Nucleus accumbens (tissue), 56 donors: ENCODE results near the gene BRMS1L.
"Not testable (repeated sequence)": the region's sequence is repeated elsewhere in the genome, so short reads cannot be mapped to it uniquely, and the experiment has no call there.

Source experiments
- DNase-seq, 56 donors: peaks; one replicate each; lab custom pipeline; 2025; lab: John Stamatoyannopoulos, UW

BRMS1L gene

DNA sequence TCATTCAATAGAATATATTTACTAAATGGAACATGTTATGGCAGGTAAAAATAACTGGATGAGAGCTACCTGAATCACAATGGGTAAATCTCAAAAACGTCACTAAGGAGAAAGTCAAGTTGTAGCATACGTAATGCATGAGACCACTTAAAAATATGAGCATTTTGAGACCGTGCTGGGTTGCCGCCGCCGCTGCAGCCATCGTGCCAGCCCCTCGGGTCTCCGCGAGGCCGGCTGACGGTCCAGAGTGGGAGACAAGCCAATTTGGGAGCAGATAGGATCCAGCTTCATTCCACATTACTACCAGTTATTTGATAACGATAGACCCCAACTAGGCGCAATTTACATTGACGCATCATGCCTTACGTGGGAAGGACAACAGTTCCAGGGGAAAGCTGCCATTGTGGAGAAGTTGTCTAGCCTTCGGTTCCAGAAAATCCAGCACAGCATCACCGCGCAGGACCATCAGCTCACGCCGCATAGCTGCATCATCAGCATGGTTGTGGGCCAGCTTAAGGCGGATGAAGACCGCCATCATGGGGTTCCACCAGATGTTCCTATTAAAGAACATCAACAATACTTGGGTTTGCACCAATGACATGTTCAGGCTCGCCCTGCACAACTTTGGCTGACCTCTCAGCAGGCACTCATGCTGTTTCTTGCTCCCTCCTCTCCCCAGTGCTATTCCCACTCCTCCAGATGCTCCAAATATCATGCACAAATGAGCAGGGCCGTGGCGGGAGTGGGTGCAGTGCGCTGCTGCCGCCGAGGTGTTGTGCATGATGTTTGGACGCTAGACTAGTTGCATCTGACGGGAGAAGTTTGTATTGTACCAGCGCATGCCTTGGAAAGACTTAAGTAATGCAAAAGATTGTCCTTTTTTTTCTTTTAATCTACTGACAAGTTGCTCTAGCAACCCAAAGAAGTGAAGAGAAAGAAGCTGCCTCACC lies 6.3 kb upstream of the BRMS1L start:
- DNase-seq, result no peak

DNA sequence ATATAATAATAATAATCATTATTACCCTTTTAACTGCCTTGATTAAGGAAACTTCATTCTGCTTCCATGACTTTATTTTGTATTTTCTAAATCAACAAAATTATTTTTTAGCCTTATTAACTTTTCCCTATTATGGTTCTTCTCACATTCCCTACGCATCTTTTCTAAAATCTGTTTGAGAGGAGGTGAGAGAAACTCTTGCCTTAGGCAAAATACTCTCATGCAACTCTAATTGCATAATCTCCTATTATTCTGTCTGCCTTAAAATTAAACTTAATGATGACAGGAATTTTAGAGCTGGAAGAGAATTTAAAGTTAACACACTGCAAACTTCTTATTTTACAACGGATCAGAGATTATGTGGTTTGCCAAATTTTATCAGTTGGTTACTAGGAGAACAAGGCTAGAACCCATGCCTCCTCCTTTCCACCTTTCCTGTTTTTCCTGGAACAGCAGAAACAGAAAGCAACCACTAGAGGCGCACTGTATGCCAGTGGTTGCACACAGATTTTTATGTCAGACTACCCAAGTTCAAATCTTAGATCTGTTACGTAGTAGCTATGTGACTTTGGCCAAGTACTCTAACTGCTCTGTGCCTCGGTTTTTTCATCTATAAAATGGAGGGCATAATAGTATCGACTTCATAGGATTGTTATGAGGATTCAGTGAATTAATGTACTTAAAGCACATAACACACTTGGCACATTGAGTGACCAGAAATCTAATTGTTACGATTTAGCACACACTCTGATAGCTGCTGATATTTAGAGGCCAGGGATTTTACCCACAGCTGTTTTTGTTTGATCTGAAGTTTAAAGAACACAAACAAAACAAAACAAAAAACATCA lies 4.3 kb upstream of the BRMS1L start:
- DNase-seq, result peak in 3 of 56 donors; percentile 2 to 12 (median 6)

DNA sequence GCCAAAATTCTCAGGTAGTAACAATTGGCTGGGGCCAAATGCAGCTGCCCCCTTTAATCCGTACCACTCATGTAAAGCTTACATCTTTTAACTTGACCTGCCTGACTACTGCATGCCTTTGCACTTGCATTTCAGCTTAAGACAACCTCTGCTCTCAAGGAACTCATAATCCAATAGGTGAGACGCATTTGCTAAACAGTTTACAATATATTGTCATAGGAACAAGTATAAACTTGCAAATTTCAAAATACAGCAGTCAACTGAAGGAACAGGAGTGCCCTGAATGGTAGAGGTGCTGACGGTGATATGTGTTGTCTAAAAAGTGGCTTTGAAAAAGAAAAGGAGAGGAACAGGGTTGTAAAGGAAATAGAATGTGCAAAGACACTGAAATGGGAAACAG lies 3.6 kb upstream of the BRMS1L start:
- no peak for DNase-seq

DNA sequence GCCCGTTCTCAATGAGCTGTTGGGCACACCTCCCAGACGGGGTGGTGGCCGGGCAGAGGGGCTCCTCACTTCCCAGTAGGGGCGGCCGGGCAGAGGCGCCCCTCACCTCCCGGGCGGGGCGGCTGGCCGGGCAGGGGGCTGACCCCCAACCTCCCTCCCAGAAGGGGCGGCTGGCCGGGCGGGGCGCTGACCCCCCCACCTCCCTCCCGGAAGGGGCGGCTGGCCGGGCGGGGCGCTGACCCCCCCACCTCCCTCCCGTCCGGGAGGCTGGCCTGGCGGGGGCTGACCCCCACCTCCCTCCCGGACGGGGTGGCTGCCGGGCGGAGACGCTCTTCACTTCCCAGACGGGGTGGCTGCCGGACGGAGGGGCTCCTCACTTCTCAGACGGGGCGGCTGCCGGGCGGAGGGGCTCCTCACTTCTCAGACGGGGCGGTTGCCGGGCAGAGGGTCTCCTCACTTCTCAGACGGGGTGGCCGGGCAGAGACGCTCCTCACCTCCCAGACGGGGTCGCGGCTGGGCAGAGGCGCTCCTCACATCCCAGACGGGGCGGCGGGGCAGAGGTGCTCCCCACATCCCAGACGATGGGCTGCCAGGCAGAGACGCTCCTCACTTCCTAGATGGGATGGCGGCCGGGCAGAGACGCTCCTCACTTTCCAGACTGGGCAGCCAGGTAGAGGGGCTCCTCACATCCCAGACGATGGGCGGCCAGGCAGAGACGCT lies 1.5 kb upstream of the BRMS1L start:
- not testable (repeated sequence) for DNase-seq

DNA sequence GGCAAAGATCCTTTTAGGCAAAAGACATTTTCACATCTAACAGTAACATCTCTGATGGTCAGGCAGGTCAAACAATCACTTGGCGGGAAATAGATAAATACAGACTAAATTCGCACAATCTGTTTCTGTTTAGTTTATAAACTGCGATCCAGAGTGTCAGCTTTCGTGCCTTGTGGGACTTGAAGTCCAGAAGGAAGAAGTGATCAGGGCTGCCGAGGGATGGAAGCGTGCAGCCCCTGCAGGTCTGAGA lies 245 bp upstream of the BRMS1L start:
- DNase-seq, result no peak

DNA sequence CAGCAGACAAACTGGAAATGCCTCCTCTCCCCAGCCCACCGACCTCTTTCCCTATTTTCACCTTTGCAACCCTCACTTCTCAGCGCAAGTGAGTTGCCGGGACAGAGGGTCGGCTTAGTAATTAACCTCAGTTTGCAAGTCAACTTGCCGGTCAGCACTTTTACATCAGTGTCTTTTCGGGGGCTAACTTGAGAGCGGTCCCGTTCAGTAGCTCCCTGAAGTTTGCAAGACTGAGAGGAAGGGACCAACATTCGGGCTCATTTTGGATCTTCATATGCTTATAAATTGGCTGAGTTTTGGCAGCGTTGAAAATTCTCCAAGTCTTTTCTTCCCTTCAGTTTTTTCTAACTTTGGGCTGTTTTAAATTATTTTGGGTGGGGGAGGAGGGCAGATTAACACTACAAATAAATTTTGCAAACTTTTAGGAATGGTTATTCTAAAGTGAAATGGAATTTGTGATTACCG lies 846 bp downstream of the BRMS1L start:
- DNase-seq, result no peak

DNA sequence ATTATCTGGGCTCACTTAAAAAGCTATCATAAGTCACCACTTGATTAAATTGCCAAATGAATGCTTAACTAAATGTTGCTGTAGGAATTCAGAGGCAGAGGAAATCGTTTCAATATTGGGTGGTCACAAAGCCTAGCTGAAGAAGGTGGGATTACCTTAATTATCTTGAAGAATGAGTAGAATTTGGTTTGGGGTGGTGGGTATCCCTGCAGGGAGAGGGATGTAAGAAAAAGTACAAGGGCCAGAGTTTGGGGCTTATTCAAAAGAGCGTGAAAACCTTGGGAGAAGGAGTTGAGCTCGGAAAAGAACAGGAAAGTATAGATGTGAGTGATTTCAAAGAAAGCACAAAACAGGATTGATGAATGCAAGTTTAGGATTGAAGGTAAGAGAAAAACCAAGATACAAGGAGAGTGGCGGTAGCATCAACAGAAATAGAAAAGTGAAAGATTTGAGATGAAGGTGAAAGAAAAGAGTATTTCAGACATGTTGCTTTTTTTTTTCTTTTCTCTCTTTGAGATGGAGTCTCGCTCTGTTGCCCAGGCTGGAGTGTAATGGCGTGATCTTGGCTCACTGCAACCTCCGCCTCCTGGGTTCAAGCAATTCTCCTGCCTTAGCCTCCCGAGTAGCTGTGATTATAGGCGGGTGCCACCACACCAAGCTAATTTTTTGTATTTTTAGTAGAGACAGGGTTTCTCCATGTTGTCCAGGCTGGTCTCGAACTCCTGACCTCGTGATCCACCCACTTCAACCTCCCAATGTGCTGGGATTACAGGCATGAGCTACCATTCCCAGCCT lies 1.7 kb downstream of the BRMS1L start:
- DNase-seq, result no peak

DNA sequence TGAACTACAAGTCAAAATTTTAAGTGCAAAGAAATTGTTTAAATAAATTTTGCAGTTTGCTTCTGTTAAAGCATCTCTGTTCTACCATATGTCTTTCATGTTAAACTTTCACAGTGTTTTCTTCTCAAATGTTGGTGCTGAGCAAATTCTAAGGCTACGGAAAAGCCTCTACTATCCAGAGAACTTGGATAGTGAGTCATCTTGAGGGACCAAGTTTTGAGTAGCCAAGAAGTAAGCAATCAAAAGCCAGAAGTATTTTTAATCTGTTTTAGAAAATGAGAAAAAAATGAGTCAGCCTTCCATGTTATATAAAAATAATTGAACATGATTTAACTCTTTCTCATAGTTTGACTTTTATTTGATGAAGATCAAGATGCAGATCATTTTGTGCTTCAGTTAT lies 3.3 kb downstream of the BRMS1L start:
- no peak for DNase-seq

DNA sequence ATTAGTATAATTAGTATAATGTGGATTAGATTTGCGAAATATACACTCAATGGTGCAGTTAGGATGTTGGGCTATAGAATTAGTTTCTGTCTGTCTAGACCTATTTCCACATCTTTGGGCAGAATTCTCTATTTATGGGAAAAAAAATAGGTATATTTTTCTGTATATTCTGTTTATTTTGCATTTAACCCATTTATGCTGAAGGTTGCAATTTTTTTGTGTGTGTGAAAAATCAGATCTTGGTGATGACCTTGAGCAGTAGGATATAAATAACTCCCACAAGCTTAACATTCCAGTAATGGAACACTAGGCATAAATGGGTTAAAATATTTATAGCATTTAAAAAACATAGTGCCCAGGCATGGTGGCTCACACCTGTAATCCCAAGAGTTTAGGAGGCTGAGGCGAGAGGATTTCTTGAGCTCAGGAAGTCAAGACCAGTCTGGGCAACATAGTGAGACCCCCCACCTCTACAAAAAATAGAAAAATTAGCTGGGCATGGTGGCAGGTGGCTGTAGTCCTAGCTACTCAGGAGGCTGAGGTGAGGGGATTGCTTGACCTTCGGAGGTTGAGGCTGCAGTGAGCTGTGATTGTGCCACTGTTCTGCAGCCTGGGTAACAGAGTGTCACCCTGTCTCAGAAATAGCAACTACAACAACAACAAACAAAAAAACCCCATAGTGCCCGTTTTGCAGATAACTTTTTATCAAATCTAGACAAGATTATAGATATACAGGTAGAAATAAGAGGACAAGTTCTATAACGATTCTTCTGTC lies 9.3 kb downstream of the BRMS1L start:
- no peak for DNase-seq

DNA sequence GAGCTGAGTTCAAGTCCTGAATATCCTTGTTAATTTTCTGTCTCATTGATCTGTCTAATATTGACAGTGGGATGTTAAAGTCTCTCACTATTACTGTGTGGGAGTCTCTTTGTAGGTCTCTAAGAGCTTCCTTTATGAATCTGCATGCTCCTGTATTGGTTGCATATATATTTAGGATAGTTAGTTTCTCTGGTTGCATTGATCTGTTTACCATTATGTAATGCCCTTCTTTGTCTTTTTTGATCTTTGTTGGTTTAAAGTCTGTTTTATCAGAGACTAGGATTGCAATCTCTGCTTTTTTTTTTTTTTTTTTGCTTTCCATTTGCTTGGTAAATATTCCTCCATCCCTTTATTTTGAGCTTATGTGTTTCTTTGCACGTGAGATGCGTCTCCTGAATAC lies 15.6 kb downstream of the BRMS1L start:
- not testable (repeated sequence) for DNase-seq

DNA sequence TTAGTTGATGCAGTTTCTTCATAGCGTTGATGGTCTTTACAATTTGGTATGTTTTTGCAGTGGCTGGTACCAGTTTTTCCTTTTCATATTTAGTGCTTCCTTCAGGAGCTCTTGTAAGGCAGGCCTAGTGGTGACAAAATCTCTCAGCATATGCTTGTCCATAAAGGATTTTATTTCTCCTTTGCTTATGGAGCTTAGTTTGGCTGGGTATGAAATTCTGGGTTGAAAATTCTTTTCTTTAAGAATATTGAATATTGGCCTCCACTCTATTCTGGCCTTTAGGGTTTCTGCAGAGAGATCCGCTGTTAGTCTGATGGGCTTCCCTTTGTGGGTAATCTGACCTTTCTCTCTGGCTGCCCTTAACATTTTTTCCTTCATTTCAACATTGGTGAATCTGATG lies 16.1 kb downstream of the BRMS1L start:
- not testable (repeated sequence) for DNase-seq

DNA sequence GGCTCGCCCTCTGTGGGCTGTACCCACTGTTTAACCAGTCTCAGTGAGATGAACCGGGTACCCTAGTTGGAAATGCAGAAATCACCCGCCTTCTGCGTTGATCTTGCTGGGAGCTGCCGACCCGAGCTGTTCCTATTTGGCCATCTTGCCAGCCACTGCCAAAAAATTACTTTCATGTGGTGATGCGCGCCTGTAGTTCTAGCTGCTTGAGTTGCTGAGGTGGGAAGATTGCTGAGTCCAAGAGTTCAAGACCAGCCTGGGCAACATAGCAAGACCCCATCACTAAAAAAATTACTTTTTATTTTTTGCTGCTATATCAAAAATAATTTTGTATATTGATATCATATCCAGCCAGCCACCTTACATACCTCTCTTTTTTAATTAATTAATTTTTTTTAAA lies 18.4 kb downstream of the BRMS1L start:
- DNase-seq, result no peak

DNA sequence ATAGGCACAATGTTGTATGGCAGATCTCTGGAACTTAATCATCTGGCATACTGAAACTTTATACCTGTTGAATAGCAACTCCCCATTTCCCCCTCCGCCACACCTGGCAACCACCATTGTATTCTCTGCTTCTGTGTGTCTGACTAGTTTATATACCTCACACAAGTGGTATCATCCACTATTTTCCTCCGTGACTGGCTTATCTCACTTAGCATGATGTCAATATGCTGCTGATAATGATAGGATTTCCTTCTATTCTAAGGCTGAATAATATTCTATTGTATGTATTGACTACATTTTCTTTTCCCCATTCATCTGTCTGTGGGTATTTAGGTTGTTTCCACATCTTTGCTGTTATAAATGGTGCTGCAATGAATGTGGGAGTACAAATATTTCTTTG lies 21.5 kb downstream of the BRMS1L start:
- DNase-seq, result no peak

DNA sequence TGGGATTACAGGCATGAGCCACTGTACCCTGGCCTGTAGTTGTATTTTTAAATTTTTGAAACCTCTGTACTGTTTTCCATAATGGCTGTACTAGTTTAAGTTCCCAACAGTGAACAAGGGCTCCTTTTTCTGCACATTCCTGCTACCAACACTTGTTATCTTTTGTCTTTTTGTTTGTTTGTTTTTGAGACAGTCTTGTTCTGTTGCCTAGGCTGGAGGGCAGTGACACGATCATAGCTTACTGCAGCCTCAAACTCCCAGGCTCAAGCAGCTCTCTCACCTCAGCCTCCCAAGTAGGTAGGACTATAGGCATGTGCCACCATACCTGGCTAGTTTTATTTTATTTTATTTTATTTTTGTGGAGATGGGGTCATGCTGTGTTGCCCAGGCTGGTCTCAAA lies 23.0 kb downstream of the BRMS1L start:
- no peak for DNase-seq

DNA sequence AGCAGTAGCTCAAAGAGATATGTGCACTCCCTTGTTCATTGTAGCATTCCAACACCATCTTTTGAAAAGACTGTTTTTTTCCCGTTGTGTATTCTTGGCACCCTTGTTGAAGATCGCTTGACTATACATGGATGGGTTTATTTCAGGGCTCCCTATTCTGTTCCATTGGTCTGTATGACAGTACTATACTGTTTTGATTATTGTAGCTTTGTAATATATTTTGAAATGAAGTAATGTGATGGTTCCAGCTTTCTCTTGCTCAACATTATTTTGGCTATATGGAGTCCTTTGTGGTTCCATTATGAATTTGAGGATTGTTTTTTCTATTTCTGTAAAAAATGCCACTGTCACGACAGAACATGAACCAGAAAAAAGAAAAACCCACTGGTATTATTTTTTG lies 25.7 kb downstream of the BRMS1L start:
- no peak for DNase-seq

DNA sequence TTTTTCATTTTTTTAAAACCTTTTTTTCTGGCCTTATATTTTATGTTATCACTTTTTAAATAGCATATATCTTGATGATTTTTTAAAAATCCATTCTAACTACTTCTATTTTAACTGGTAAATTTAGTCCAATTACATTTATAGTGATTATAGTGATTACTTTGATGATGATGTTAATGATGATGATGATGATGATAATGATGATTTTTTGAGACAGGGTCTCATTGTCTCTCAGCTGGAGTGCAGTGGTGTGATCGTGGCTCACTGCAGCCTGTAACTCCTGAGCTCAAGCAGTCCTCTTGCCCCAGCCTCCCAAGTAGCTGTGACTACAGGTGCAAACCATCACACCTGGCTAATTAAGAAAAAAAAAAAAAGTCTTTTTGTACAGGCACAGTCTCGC lies 27.1 kb downstream of the BRMS1L start:
- no peak for DNase-seq

DNA sequence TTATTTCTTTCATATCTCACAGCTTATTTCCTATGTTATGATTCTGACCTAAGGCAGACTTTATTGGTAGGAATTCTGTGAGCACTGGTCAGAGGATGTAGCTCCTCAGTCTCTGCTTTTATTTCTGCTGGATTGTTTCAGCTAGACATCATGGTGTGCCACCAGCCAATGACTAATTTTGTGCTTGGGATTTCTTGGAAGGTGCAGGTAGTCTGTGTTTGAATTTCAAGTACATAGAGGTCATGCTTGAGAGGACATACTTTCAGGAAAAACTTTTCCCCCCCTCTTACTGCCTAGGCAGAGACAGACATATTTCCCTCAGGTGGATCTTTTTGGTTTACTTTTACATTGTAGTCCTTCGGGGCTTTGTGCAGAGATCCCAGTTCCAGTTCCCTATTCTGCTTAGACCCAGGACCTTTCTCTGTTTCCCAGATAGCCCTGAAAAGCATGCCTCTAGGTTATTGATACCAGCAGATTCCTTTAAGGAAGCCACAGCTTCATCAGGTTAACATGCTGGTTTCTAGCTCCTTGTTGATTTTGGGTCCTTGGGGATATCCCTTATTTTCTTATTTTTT lies 28.6 kb downstream of the BRMS1L start:
- DNase-seq, result no peak

DNA sequence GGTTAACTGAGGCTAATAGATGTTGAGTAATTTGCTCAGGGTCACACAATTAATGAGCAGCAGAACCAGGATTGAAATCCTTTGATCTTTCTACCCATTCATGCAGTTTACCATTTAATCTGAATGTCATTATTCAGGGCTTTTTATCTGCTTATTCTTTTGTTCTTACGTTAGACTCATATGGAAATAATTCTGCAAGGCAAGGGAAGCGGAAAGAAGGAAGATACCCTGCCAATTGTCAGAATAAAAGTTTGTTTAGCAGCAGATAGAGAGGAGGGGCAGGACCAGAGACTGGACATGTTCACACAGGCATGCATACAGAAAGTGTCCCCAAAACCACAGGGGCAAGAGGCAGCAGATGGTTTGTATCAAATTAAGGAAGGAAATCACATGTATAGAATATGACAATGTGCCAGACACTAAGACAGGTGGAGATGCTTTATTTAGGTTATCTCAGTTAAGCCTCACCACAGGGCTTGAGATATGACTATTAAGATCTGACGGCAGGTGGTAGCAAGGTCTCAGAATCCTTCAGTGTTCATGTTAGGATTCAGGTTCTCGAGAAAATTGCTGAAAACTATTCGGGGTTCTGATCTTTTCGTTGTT lies 29.8 kb downstream of the BRMS1L start:
- no peak for DNase-seq
